Amniotic epithelial cell (primary cell): ENCODE measurements around the gene ACSF3.
A peak's percentile ranks its signal among the peaks of the same experiment; 100 is the strongest.
"Not testable (repeated sequence)": the region's sequence is repeated elsewhere in the genome, so short reads cannot be mapped to it uniquely, and the experiment has no call there.

Source experiments
- DNase-seq: peaks from one replicate; pipeline ENCODE4 v3.0.0-alpha.2; 2010; ENCODE audit warnings: low read depth

ACSF3 gene

DNA sequence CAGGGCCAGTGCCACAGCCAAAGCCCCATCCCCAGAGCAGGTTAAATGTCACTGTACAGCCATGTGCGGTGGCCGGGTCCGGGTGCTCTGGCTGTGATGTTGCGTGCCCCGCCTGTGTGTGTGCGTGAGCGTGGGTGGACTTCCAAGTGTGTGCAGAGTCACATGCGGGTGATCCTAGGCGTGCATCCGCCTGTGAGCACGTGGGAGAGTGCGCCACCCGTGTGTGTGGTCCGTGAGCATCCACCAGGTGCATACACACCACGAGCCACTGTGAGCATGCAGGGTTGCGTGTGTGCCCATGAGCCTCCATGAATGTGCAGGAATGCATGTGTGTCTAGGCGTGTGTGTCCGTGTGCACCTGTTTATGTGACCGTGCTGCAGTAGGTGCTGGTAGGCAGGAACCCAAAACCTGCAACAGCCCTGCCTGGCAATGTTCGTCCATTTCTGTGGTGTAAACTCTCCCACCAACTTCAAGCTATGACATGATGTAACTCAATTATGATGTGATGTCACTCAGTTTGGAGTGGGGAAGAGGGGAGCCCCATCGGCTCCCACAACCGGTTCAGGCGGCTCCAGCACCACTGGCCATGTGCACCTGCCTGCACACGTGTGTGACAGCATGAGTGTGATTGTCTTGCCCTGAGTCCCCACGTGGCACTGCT lies 37.6 kb upstream of the ACSF3 start:
- DNase-seq: no peak

DNA sequence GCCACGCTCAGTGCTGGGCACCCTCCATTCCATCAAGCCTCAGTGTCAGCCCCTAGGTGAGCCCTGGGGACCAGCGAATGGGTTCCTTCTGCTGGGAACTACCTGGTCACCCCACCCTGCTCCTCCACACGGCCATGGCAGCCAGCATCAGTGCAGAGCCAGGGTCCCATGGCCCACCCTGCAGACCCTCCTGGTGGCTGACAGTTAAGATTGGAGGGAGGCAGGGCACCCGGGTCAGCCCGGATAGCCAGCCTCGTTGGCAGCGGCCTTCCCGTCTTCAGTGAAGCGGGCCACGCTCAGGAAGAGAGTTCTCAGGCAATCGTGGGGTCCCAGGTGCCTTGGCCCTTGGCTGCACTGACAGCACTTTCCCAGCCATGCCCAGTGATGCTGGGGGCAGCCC lies 37.1 kb upstream of the ACSF3 start:
- no peak for DNase-seq

DNA sequence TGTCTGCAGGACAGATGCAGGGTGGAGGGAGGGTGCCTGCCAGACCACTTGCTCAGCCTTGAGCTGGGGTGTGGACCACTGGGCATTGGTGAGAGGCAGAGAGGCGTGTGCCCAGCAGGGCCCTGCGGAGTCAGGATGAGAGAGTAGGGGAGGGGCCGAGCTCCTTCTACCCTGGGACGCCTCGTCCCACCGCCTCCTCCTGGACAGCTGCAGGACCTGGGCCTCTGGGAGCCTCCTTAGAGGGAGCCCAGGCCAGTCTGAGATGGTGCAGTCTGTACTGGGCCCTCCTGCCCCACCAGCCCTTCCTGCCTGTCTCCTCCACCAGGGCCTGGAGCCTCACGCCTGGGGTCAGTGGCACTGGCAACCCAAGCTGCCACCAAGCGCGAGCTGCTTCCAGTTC lies 35.9 kb upstream of the ACSF3 start:
- no peak for DNase-seq

DNA sequence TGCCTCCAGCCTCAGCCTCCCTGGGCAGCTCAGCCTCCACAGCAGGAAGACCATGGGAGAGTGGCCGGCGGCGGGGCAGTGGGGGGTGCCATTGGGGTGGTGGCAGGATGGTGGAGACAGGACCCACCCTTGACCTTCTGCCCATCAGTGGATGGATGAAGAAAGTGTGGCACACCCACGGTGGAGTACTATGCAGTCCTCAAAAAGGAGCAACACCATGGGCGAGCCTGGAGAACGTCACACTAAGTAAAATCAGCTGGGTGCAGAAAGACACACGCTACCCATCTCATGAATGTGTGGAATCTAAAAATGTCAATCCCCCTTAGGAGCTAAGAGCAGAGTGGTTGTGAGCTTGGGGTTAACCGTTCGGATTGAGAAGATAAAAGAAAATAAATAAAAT lies 34.8 kb upstream of the ACSF3 start:
- DNase-seq: no peak

DNA sequence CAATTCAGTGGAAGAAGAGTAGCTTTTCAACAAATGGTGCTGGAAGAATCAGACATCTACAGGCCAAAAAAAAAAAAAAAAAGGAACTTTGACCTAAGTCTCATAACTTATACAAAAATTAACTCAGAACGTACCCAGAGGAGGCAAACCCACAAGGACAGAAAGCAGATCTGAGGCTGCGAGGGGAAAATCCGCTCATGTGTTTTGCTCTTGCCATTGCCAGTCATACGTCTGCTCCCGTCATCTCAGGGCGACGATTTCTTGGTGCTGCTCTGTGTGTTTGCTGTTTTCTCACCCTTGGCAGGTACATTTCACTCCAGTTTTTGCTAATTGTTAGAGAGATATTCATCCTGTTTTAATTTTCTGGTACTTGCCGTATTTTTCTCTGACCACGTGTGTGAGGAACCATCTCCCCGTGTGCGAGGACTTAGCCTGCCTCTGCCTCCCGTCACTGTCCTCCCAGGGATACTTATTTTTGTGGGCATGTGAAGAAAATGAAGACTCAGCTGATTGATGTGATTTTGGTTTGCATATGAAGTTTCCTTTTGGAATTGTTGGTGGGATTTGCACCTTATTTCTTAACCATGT lies 33.4 kb upstream of the ACSF3 start:
- DNase-seq: no peak

DNA sequence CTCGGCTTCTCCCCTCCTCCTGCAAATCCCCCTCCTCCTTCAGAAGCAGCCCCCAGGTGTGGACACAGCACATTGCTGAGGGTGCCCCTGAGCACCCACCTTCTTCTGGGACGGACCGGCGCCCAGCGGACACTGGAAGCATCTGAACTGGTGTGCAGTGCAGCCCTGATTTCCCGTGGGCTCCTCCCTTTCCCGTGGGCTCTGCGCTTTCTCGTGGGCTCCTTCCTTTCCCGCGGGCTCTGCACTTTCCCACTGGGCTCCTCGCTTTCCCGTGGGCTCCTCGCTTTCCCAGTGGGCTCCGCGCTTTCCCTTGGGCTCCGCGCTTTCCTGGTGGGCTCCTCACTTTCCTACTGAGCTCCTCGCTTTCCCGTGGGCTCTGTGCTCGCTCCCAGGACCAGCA lies 32.6 kb upstream of the ACSF3 start:
- no peak for DNase-seq

DNA sequence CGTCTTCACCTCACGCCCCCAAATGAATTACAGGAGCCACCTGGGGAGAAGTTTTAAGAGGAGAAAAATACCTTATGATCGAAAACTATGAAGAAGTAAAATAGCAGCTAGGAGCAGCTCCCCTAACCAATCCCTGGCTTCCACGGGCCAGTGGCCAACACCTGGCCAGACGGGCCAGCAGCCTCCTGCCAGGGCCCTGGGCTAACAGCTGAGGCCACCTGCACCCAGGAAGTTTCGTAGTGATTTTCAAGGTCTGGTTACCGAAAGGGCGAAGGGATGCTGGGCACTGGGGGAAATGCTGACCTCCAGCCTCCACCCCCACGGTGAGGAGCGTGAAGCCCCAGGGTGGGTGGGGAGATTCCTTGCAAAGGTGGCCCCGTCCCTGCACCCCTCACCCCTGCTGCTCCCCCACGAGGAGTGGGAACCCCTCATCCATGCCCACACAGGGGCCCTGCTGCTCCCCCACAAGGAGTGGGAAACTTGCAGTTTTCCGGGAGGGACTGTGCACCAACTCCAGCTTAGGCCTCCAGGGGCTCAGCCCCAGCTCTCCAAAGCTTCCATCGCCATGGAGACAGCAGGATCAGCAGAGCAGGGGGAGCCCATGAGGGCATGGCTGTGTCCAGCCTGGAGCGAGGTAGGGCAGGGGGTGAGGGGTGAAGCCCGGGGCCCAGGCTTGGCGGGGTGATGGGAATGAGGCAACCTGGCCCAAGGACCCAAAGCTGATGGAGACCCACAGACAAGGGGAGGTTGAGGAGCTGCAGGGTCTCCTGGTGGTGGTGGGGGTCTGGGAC lies 31.9 kb upstream of the ACSF3 start:
- DNase-seq: no peak

DNA sequence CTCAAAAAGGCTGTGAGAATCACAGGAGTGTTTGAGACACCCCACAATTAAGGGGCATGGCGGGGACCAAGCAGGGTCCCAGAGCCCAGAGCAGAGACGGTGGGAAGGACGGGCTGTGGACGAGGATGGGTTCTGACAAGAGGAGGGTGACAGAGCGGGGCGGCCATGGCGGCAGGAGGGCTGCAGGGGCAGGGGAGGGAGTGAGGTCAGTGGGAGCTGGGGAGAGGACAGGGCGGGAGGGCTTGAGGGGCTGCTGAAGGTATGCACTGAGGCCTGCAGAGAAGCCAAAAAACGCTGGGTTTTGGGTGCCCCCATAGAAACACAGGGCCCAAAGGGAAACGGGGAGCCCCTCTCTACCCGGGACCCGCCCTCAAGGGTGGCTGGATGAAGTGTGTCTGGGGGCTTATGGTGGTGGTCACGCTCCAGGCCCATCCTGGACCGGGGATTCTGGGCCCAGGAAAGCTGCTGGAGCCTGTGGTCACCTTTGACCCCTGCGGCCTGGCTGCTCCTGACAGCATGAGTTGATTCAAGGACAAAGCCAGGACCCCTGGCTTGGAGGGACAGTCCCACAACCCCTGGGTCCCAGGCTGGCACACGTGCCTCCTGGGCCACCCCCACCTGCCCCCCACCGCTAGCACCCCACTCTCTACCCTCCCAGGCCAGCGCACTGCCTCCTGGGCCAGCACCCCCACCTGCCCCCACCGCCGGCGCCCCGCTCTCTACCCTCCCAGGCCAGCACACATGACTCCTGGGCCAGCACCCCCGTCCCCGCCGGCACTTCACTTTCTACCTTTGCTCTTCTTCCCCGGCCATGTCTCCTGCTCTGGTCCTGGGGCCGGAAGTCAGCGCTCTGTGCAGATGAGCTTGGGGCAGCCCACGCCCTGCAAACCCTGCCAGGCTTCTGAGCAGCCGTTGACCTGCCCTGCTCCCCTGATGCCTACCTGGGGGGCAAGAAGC lies 31.0 kb upstream of the ACSF3 start:
- DNase-seq: no peak

DNA sequence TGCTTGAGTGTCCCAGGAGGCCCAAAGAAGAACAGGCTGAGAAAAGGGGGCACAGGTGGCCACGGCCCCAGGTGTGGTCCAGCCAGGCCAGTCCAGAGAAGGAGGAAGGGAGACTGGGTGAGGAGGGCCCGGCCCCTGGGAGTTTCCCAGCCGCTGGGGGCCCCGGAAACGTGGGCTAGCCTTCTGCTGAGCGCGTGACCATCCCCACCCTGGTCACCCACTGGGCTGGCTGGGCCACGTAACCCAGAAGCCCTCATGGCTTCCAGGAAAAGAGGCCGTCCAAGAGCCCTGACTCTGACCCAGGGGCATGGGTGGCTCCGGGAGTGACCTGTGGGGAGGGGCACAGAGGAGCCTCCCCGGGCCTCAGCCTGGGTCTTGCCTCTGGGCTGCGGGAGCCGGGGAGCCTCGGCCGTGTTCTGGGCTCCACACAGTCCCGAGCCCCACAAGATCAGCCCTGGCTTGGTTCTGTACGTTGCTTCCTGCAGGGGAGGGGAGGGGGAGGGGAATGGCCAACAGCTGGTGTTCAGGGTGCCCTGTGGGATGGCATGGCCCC lies 29.8 kb upstream of the ACSF3 start:
- DNase-seq: no peak

DNA sequence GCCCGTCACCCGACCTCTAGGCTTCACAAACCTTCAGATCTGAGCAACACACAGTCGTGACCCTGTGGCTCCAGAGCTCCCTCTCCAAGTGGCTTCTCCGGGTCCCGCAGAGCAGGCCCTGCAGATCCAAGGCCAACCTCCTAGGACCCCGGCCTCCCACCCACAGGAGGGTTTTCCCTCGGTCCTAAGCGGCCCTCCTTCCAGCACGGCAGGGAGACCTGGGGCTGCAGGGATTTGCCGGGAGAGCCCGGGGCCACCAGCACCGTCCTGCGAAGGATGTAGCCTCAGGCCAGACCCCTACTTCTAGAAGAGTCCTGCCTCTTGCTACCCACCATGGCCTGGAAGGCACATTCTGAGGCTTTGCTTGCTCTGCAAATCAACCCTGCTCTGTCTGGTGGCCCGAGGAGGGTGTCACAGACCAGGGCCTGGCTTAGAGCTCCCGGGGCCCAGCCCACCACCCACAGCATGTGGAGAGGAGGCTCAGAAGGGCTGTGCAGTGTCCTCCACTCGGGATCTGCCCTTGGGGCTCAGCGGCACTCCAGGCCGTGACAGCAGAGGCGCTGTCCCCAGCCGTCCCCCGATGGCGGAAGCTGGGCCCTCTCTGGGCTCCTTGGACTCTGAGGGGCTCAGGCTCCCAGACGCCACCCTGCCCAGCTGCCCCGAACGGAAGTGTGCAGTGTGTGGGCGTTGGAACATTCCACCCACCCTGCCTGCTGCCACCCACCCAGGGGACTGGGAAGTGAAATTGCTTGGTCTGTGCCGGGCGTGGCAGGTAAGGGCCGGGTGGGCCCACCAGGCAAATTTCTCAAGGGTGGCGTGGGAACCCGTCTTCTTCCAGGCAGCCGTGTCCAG lies 28.8 kb upstream of the ACSF3 start:
- DNase-seq: no peak

DNA sequence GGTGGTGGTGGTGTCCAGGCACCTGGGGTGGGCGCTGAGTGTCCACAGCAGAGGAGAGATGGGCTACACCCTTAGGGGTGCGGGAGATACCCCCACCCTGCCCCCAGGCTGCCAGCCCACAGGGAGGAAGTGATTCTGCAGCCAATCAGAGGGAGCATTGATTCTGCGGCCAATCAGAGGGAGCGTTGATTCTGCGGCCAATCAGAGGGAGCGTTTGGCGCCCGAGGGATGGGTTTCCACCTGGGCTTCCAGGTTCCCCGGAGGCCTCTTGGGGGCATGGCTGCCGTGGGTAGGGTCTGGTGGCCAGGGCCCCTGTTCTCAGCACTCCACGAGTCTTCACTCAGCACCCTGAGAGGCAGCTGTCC lies 28.2 kb upstream of the ACSF3 start:
- DNase-seq: no peak

DNA sequence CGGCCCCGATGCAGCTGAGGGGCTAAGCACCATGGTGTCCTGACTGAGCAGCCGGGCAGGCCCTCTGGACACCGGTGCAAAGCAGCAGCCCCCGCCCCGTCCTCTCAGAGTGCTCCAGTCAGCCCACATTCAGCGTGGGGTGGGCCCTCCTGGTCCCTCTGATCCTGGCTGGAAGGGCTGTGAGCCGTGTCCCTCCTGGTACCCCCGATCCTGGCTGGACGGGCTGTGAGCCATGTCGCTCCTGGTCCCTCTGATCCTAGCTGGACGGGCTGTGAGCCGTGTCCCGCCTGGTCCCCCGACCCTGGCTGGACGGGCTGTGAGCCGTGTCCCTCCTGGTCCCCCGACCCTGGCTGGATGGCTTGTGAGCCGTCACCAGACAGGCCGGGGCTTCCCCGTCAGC lies 26.9 kb upstream of the ACSF3 start:
- DNase-seq: no peak

DNA sequence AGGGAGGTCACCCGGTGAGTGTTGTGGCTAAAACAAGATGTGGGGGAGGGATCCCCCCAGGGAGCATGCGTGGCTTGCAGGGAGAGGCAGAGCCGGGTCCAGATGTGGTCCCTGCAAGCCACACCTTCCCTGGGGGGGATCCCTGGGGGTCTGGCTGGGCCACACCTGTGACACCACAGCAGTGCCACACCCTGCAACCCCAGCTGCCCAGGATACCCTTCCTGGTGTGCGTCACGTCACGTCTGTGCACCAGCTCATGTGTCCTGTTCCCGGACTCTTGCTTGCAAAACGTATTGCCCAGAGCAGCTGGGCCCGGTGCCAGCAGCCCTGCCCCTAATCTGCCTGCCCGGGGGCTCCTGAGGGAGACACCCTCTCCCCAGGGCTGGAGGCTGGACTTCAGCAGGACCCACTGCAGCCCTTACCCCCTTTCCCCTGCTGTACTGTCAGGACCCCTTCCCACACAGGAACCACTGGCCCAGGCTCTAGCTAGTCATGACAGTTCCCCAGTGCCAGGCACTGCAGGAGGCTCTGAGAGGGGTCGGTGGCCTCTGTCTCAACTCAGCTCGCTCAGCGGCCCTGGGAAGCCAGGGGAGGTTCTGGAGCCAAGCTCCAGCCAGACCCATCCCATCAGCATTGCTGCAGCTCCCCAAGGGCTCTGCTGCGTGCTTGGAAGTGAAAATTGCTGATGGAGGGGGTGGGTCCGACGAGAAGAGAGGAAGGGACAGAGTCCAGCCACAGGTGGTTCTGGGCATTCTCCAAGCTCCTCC lies 25.8 kb upstream of the ACSF3 start:
- DNase-seq: peak; percentile 5

DNA sequence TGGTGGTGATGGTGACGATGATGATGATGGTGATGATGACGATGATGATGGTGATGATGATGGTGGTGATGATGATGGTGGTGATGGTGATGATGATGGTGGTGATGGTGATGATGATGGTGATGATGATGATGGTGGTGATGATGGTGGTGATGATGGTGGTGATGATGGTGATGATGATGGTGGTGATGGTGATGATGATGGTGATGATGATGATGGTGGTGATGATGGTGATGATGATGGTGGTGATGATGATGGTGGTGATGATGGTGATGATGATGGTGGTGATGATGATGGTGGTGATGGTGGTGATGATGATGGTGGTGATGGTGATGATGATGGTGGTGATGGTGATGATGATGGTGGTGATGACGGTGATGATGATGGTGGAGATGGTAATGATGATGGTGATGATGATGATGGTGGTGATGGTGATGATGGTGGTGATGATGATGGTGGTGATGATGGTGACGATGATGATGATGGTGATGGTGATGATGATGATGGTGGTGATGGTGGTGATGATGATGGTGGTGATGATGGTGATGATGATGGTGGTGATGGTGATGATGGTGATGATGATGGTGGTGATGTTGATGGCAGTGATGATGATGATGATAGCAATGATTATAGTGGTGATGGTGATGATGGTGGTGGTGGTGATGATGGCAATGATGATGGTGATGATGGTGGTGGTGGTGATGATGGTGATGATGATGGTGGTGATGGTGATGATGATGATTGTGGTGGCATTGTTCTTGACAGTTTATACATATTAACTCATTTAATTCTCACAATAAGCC lies 24.6 kb upstream of the ACSF3 start:
- not testable (repeated sequence) for DNase-seq

DNA sequence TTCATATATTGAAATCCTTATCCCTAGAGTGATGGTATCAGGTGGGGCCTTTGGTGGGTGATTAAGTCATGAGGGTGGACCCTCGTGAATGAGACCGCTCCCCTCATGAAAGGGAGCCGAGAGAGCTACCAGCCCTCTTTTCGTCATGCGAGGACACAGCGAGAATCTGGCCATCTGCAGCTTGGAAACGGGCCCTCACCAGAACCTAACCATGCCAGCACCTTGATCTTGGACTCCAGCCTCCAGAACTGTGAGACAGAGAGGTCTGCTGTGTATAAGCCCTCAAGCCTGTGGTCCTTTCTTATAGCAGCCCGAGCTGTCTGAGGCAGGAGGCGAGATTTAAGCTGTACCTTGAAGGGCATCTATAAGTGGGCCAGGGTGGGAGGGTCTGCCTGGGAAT lies 23.7 kb upstream of the ACSF3 start:
- no peak for DNase-seq

DNA sequence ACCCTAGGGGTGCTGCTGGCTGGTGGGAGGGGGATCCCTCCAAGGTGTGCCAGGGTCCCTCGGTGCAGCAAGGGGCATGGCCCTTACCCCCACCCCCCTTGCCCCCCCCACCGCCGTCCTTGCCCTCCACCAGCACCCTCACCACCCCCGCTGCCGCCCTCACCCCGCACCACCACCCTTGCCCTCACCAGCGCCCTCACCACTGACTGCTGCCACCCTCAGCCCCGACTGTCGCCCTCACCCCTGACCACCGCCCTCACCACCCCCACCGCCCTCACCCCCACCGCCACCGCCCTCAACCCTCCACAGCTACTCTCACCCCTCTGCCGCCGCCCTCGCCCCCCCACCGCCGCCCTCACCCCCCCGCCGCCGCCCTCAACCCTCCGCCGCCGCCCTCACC lies 23.1 kb upstream of the ACSF3 start:
- no peak for DNase-seq

DNA sequence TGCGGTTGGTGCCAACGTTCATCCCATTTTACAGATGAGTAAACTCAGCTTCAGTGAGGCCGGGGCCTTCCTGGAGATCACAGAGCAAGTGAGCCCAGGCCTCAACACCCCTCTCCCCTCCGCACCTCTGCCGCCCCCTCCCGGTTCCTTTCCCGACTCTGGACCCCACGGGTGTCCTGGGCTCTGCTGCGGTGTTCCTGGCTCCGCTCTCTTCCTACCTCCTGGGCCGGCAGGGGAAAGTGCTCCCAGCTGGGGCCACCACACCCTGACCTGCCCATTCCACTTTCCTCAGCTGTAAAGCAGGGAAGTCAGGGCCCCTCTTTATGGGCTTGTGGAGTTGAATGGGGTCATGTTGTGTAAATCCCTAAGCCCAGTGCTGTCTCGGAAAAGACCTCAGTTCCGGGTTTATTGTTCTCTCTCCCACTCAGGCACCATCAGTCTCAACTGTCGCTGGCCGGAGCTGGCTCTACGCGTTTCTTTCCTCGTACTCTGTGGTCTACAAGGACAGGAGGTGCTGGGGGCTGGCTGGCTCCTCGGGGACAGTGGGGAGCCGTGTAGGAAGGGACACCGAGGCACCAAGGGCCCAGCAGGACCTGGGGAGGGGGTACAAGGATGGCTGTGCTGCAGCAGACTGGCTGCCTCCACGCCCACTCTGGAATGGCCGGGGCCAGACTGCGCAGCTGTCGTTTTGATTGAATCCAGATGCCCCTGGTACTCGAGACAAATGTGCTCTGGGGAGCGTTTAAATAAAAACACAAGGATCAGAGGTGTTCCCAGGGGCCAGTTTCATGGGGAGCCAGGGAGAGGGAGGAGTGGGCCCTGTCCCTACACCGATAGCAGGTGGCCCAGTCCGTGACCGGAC lies 21.7 kb upstream of the ACSF3 start:
- peak; percentile 31 for DNase-seq

DNA sequence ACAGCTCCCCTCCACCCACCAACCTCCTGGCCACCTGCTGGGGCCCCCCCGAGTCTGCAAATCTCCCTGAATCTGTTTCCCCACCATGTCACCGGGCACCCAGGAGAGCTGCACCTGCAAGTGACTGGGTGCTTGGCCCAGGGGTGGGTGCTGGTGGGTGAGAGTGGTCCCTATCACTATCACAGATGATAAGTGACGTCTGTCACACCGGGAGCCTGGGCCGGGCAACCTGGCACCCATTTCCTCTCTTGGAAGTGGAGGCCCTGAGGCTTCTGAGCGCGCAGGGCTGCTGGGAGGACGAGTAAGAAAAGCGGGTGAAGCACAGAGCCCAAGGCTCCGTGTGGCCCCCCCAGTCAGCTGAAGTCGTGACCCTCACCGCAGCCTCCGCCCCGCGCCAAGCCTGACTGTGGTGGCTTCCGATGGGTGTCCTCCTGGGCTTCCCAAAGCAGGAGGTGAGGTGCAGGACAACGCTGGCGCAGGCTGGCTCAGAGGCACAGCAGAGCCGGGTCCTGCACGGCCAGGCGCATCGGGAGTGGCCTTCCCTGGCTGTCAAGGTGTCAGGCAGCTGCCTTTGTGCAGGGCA lies 21.0 kb upstream of the ACSF3 start:
- no peak for DNase-seq
